GM18505 (cell line): Measurements from ENCODE around the gene RANBP3.
"Not testable (repeated sequence)": the region's sequence is repeated elsewhere in the genome, so short reads cannot be mapped to it uniquely, and the experiment has no call there.

Source experiments
- ATAC-seq: cut with Tn5 transposase; IDR thresholded peaks from one replicate; pipeline ENCODE4 v1.9.1; 2021; ENCODE audit not compliant: unreplicated experiment
- POLR2A ChIP-seq: IDR thresholded peaks from 4 replicates; pipeline ENCODE4 v1.6.1; 2011; ENCODE audit warnings: borderline replicate concordance; ENCODE audit not compliant: insufficient read depth, insufficient read length; ENCODE audit errors: extremely low read depth

Gene RANBP3

DNA sequence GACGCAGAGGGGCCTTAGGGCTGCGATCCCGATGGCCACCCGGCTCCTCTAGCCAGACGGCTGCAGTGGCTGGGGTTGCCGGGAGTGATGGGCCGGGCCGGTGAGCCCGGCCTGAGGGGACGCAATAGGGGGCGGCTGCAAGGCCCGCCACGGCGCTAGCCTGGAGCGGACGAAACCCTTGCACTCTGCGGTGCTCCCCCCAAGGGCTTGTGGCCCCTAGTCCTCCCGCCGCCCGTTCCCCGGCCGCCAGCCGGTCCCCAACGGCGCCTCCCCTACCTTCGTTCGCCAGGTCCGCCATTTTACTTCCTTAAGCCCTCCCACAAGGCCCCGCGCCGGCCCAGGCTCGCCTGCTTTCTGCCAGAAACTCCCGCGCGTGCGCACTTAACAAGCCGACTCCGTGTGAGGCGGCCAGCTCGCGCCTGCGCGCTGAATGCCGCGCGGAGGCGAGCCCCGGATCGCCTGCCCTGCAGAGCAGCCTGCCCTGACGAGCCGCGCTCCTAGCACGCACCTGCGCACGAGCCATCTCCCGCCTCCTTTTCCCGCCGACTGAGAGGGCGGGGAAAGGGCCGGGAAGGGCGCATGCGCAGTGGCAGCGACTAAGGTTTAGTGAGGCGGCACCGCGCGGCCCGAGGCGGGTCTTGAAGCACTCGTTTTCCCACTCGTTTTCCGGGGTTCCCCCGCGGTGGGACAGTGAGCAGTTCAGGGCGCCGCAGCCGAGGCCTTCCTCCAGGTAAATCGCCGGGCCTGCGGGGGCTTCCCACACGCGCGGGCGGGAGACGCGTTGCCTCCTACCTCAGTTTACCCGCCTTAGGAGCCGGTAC, at the start of gene RANBP3:
TSS of gene RANBP3 (minus strand) at position 356 of the 821 bp plus-strand sequence. CDS start at position 298, 58 bp downstream.
- peak; percentile 83 for ATAC-seq
- peak; percentile 81 for TF ChIP-seq POLR2A

GRCh38 chr19:6026390-6027227, 48.7 kb upstream of the RANBP3 start:
- no peak for TF ChIP-seq POLR2A
- ATAC-seq: no peak

GRCh38 chr19:6024756-6025155, 46.8 kb upstream of the RANBP3 start:
- ATAC-seq: not testable (repeated sequence)

- ATAC-seq: no peak
- TF ChIP-seq POLR2A: no peak
These were observed 46.0 kb upstream of the RANBP3 start for GRCh38 chr19:6023936-6024335.

DNA sequence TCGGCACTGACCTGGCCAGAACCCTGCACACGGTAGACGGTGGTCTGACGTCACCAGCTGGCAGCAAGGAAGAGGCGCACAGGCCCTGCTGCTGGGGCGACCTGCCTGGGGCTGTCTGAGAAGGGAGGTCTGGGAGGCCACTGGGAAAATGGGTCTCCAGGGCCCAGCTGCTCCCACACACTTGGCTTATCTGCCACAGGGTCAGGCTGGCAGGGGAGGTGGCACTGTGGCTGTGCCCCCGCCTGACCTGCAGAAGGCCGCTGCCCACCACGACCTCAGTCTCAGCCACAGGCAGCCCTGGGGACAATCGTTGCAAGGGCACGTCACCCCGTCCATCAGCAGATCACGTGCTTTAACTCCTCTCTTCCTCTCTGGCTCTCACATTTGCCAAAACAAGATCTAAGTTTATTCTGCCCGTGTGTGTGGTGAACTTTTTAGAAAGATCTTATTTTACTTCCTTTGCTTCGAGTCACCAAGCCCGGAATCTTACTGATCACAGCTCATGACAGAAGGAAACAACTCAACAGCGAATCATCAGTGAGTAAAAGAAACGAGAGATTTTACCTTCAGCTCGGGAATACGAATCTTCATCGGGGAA, 45.2 kb upstream of the RANBP3 start:
- no peak for ATAC-seq
- TF ChIP-seq POLR2A: no peak

DNA sequence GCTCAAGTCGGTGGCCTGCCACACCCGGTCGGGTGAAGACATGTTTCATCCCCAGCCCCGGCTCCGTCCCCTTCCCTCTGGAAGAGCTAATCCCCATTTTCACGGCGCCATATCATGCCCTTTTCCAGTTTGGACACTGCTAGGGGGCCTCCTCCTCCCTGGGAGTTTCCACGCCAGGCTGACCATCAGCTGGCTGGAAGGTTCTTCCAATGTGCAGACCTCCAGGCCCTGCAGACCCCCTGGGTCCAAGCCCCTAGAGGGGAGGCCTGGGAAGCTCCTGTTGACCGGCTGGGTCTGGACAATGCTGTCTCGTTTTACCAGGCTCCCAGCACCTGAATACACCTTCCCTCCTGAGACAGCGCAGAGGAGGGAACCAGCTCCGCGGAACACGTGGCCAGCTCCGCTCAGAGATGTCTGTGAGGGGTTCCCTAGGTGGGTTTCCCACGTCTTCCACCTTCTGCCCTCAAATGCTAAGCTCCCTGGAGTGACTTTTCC, 44.7 kb upstream of the RANBP3 start:
- no peak for ATAC-seq
- no peak for TF ChIP-seq POLR2A

- TF ChIP-seq POLR2A: no peak
- peak; percentile 52 for ATAC-seq
These were observed 44.1 kb upstream of the RANBP3 start for GRCh38 chr19:6021878-6022569.

- ATAC-seq: no peak
- TF ChIP-seq POLR2A: no peak
These were observed 43.2 kb upstream of the RANBP3 start for GRCh38 chr19:6020972-6021805.

DNA sequence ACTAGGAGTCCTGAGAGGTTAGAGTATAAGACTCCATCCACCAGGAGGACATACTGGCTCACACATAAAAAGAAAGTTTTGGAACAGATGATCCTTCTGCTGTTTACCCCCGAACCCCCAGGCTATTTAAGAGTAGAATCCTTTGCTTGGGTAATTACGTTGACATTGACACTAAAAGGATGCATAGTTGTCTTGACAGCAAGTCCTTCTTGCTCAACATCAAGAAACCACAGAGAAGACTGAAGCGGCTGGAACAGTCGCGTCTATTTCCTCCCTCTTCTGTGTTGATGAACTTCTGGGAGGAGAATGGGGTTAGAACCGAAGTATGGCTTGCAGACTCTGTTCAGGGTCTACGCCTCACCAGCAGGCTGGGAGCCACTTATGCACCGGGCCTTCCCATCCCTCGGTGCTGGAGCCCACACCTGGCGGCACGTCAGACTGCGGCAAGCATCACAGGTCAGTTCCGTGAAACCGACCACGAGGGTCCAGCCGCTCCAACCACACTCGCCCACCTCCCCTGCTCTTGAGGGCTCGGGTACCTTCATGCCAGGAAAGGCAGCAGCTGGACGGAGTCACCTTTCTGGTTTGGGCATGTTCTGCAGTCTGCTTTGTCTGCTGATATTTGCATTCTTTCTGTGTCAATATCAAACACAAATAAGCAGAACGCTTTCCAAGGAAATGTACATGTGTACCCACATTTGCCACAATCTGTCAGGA, 42.4 kb upstream of the RANBP3 start:
- no peak for TF ChIP-seq POLR2A

GRCh38 chr19:6018786-6019185, 40.8 kb upstream of the RANBP3 start:
- TF ChIP-seq POLR2A: no peak
- ATAC-seq: no peak

More for the DNA sequence above, 42.4 kb upstream of the RANBP3 start:
- ATAC-seq: no peak

DNA sequence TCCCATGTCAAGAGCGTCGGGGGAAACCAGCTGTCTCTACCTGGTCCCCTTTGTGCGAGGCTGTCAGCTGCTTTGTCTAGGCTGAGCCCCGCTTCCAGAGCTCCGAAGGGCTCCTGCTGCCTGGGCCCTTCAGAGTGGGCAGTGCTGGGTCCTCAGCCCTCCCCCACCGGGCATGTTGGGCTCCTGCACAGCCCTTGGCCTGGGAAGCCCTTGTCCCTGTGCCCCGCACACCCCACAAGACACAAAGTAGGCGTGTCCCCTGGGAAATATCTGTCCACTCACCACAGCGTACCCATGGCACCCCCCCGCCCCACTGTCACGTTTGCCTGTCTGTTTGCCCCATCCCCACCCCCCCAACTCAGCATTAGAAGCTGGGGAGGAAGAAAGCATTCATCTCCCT, 39.6 kb upstream of the RANBP3 start:
- TF ChIP-seq POLR2A: no peak
- no peak for ATAC-seq
